Spleen (tissue), 11 donors: ENCODE data around the gene IGSF21. TPM values are rescaled to one million over a fixed set of nuclear protein-coding genes. Genes with fewer than 3 reads are reported as not detected.

Experiments used
- DNase-seq: peaks from one replicate; pipeline ENCODE4 v3.0.0-alpha.2; 2020
- H3K27ac ChIP-seq, 8 donors: fragments of 200-600 bp; sonication (generic) in 7 of 8; 1 replicate in 4 of 8; 2 replicates in 4 of 8; pipeline versions ENCODE4 v1.5.0 to v1.8.0; 2016 to 2021; ENCODE audit warnings: inconsistent platforms in 4 of 8, mild to moderate bottlenecking in 4 of 8, moderate library complexity in 1 of 8
- H3K27me3 ChIP-seq, 7 donors: fragments of 200-600 bp; sonication (generic) in 6 of 7; replicated peaks in 1 of 7; 1 replicate in 4 of 7; 2 replicates in 3 of 7; pipeline versions ENCODE4 v1.5.0 to v1.8.0; 2016 to 2021; ENCODE audit warnings: inconsistent platforms in 3 of 7, mild to moderate bottlenecking in 1 of 7
- H3K36me3 ChIP-seq, 6 donors: fragments of 200-600 bp; sonication (generic) in 5 of 6; 1 replicate in 4 of 6; 2 replicates in 2 of 6; pipeline versions ENCODE4 v1.5.0 to v1.8.0; 2016 to 2021; ENCODE audit warnings: inconsistent platforms in 2 of 6
- H3K4me1 ChIP-seq, 6 donors: fragments of 200-600 bp; sonication (generic) in 5 of 6; 1 replicate in 3 of 6; 2 replicates in 3 of 6; pipeline versions ENCODE4 v1.5.0 to v1.8.0; 2016 to 2021; ENCODE audit warnings: inconsistent platforms in 3 of 6
- H3K4me3 ChIP-seq, 8 donors: fragments of 200-600 bp; sonication (generic) in 7 of 8; 1 replicate in 4 of 8; 2 replicates in 4 of 8; pipeline versions ENCODE4 v1.5.0 to v1.8.0; 2016 to 2021; ENCODE audit warnings: inconsistent platforms in 4 of 8, mild to moderate bottlenecking in 4 of 8, moderate library complexity in 2 of 8
- H3K9me3 ChIP-seq, 8 donors: fragments of 200-600 bp; sonication (generic) in 7 of 8; 1 replicate in 4 of 8; 2 replicates in 4 of 8; pipeline versions ENCODE4 v1.5.0 to v1.8.0; 2016 to 2021; ENCODE audit warnings: inconsistent platforms in 4 of 8
- CTCF ChIP-seq, 11 experiments: fragments of 200-600 bp in 7 of 11; fragments of 450-650 bp in 4 of 11; sonication (generic) in 4 of 11; IDR thresholded peaks in 8 of 11; conservative IDR thresholded peaks in 3 of 11; 1 replicate in 7 of 11; 2 replicates in 4 of 11; pipeline versions ENCODE4 v1.4.0 to v1.8.0; 2016 to 2021; ENCODE audit warnings: antibody characterized with exemption in 11 of 11, inconsistent platforms in 4 of 11, mild to moderate bottlenecking in 1 of 11
- POLR2A ChIP-seq, 3 donors: fragments of 450-650 bp; IDR thresholded peaks; one replicate each; pipeline ENCODE4 v1.5.1; 2017; ENCODE audit warnings: antibody characterized with exemption in 3 of 3, mild to moderate bottlenecking in 1 of 3
- POLR2AphosphoS5 ChIP-seq, 3 donors: sonication (generic); formaldehyde crosslinking; IDR thresholded peaks; one replicate each; pipeline ENCODE4 v1.5.1; 2017; ENCODE audit warnings: antibody characterized with exemption in 3 of 3
- WGBS, 5 donors: extraction: QIAGEN DNeasy Blood & Tissue Kit in 3 of 5; methylation state at CpG; one replicate each; pipeline versions ENCODE4 v1.1.5 to v1.1.7; 2013 to 2018; 5-methylcytosine and 5-hydroxymethylcytosine counted together
- intact Hi-C: fragments of 100-400 bp; cut with DNase I; formaldehyde crosslinking; loops from one replicate; pipeline ENCODE4 v1.15.0; 2023; ENCODE audit warnings: low total_unique reads
- polyA plus RNA-seq, 3 donors: library from polyadenylated mRNA; stranded (reverse); fragments of 200-250 nt; gene quantifications; one replicate each; pipeline ENCODE4 v1.2.1, GENCODE V29; 2013
- total RNA-seq, 7 donors: library from RNA; depleted of rRNA in 3 of 7; stranded (reverse); fragments of >200 nt in 3 of 7; fragmentation: NEBNext Ultra II Directional in 4 of 7; extraction: Animal tissue kit (Norgen Biotek cat#: 25700) in 4 of 7; gene quantifications; one replicate each; pipeline versions ENCODE4 v1.1.0 to v1.2.1, GENCODE V29; 2016 to 2021
- donor health status: healthy with polysubstance abuse.
- donor health status: DM: no; HTN: no; CAD: no; lungs with moderate emphysema.
- donor health status: DM: no; HTN: no; CAD: no.
- donor health status: Bipolar disorder and iron deficiency.
- donor health status: healthy.
- donor health status: DM: no; HTN: no; CAD: no.
- donor health status: DM: yes; HTN: yes; CAD: no.

The IGSF21 gene
- total and polyA plus RNA-seq, 10 donors = 1.6 to 35.0 (median 20.6) TPM

- 56 to 72% (median 65%) methylated on average over 6 of the region's 6 CpGs for WGBS, 5 donors
- no peak for DNase-seq
Measured at GRCh38 chr1:18234790-18235242, 127.2 kb downstream of the IGSF21 start.

GRCh38 chr1:18237371-18237770 lies 129.8 kb downstream of the IGSF21 start:
- Histone ChIP-seq H3K36me3 (no peaks in the 10 kb centered on the region), H3K4me1 (no peaks in the 10 kb centered on the region), H3K27me3 (peaks cover 0 to 54% (median 0%) of the 10 kb centered on the region in 7 donors), H3K9me3 (peaks cover 0 to 9% (median 4%) of the 10 kb centered on the region in 8 donors), H3K27ac (no peak overlapping the region), H3K4me3 (no peak overlapping the region)
- TF ChIP-seq CTCF (IDR thresholded peaks at IDR 0.05 in 8 of 11, conservative IDR thresholded peaks at IDR 0.05 in 3 of 11) = no peak
- WGBS, 5 donors = 61 to 78% (median 70%) methylated on average over 8 to 9 of the region's 9 CpGs
- intact Hi-C loops = no loop called here
- no peak for DNase-seq

More at GRCh38 chr1:18234790-18235242, 127.2 kb downstream of the IGSF21 start:
- no peaks in the 10 kb centered on the region for H3K36me3 ChIP-seq
- H3K9me3 ChIP-seq = peaks cover 0 to 31% (median 21%) of the 10 kb centered on the region in 8 donors
- TF ChIP-seq POLR2AphosphoS5 (IDR thresholded peaks at IDR 0.05) (no peak), CTCF (IDR thresholded peaks at IDR 0.05 in 8 of 11, conservative IDR thresholded peaks at IDR 0.05 in 3 of 11) (peak in 9 of 11 experiments; percentile 27 to 65 (median 56))
- H3K27me3 ChIP-seq = peaks cover 0 to 55% (median 0%) of the 10 kb centered on the region in 7 donors
- intact Hi-C loops = no loop called here
- H3K4me1 ChIP-seq = no peaks in the 10 kb centered on the region
- no peak overlapping the region for H3K4me3 ChIP-seq
- H3K27ac ChIP-seq = no peak overlapping the region

- no peak overlapping the region for H3K4me3 ChIP-seq
- H3K27me3 ChIP-seq = peaks cover 0 to 54% (median 0%) of the 10 kb centered on the region in 7 donors
- H3K27ac ChIP-seq = no peak overlapping the region
- TF ChIP-seq POLR2AphosphoS5 (IDR thresholded peaks at IDR 0.05) (no peak), POLR2A (IDR thresholded peaks at IDR 0.05) (no peak)
- peaks cover 0 to 1% (median 0%) of the 10 kb centered on the region in 8 donors for H3K9me3 ChIP-seq
- H3K36me3 ChIP-seq = no peaks in the 10 kb centered on the region
- WGBS, 5 donors = 46 to 63% (median 51%) methylated on average over 5 of the region's 5 CpGs
- DNase-seq = no peak
- intact Hi-C loops = no loop called here
- H3K4me1 ChIP-seq = no peaks in the 10 kb centered on the region
Measured at GRCh38 chr1:18238190-18238589, 130.6 kb downstream of the IGSF21 start.

GRCh38 chr1:18239671-18240070 lies 132.1 kb downstream of the IGSF21 start:
- WGBS, 5 donors = 70 to 79% (median 71%) methylated on average over 4 of the region's 4 CpGs
- no peak overlapping the region for H3K27ac ChIP-seq
- peaks cover 0 to 61% (median 0%) of the 10 kb centered on the region in 7 donors for H3K27me3 ChIP-seq
- DNase-seq = no peak
- no peaks in the 10 kb centered on the region for H3K9me3 ChIP-seq
- H3K4me3 ChIP-seq = no peak overlapping the region
- intact Hi-C loops = no loop called here
- no peaks in the 10 kb centered on the region for H3K4me1 ChIP-seq
- no peaks in the 10 kb centered on the region for H3K36me3 ChIP-seq
- TF ChIP-seq POLR2AphosphoS5 (IDR thresholded peaks at IDR 0.05) (no peak), CTCF (IDR thresholded peaks at IDR 0.05 in 8 of 11, conservative IDR thresholded peaks at IDR 0.05 in 3 of 11) (no peak), POLR2A (IDR thresholded peaks at IDR 0.05) (no peak)

GRCh38 chr1:18240906-18241305 lies 133.3 kb downstream of the IGSF21 start:
- no peak overlapping the region for H3K27ac ChIP-seq
- 6 to 20% (median 17%) methylated on average over 1 of the region's 1 CpG for WGBS, 5 donors
- no peaks in the 10 kb centered on the region for H3K9me3 ChIP-seq
- no peaks in the 10 kb centered on the region for H3K36me3 ChIP-seq
- intact Hi-C loops = no loop called here
- TF ChIP-seq POLR2A (IDR thresholded peaks at IDR 0.05) = no peak
- TF ChIP-seq POLR2AphosphoS5 (IDR thresholded peaks at IDR 0.05) = no peak
- no peak for TF ChIP-seq CTCF (IDR thresholded peaks at IDR 0.05 in 8 of 11, conservative IDR thresholded peaks at IDR 0.05 in 3 of 11)
- peaks cover 0 to 54% (median 0%) of the 10 kb centered on the region in 7 donors for H3K27me3 ChIP-seq
- H3K4me3 ChIP-seq = no peak overlapping the region
- H3K4me1 ChIP-seq = no peaks in the 10 kb centered on the region
- no peak for DNase-seq
